IMR-90 (cell line): ENCODE data around the gene IKBIP. TPM values are rescaled to one million over a fixed set of nuclear protein-coding genes. Genes with fewer than 3 reads are reported as not detected.

ENCODE experiments used
- ATAC-seq: fragments of 200-7000 bp; cut with Tn5 transposase; 2 replicates; pipeline ENCODE4 v1.9.1; 2020; ENCODE audit warnings: low read depth, mild to moderate bottlenecking, moderate library complexity
- BruUV-seq: library from RNA; stranded (reverse); fragments of 400-500 nt; replicated peaks from 2 replicates; lab custom pipeline; 2021; lab: Mats Ljungman, UMichigan
- CTCF ChIA-PET: fragments of 300-600 bp; formaldehyde crosslinking; extraction: SDS; loops from one replicate; lab custom pipeline; 2021; ENCODE audit warnings: antibody characterized with exemption; lab: Yijun Ruan, JAX
- POLR2A ChIA-PET: fragments of 300-600 bp; sonication (Branson Sonifier 250); formaldehyde crosslinking; loops from one replicate; lab custom pipeline; 2022; ENCODE audit warnings: antibody characterized with exemption; ENCODE audit not compliant: unreplicated experiment; lab: Charles Lee
- DNase-seq: peaks from one replicate; pipeline ENCODE4 v3.0.0; 2013
- H2AFZ ChIP-seq: replicated peaks from 2 replicates; pipeline ENCODE3; 2013; ENCODE audit warnings: low read length, mild to moderate bottlenecking; ENCODE audit not compliant: poor library complexity
- H2AK5ac ChIP-seq: 2 replicates; pipeline ENCODE4 v1.6.1; 2013; ENCODE audit warnings: low read depth, low read length, inconsistent platforms
- H2AK9ac ChIP-seq: replicated peaks from 2 replicates; pipeline ENCODE3; 2013; ENCODE audit warnings: mild to moderate bottlenecking, low read depth, low read length, moderate library complexity; ENCODE audit not compliant: poor library complexity
- H2BK120ac ChIP-seq: 2 replicates; pipeline ENCODE4 v1.6.1; 2013; ENCODE audit warnings: low read depth, low read length, inconsistent platforms
- H2BK15ac ChIP-seq: 3 replicates; pipeline ENCODE4 v1.6.1; 2013; ENCODE audit warnings: low read depth, low read length, inconsistent platforms
- H2BK20ac ChIP-seq: 2 replicates; pipeline ENCODE4 v1.6.1; 2013; ENCODE audit warnings: low read depth, mild to moderate bottlenecking, inconsistent platforms, low read length, moderate library complexity
- H2BK5ac ChIP-seq: 2 replicates; pipeline ENCODE4 v1.6.1; 2013; ENCODE audit warnings: mild to moderate bottlenecking, low read depth, low read length, inconsistent platforms; ENCODE audit not compliant: poor library complexity, severe bottlenecking
- H3K14ac ChIP-seq: replicated peaks from 2 replicates; pipeline ENCODE4 v1.6.1; 2013; ENCODE audit warnings: low read depth, low read length, inconsistent platforms
- H3K18ac ChIP-seq: 2 replicates; pipeline ENCODE4 v1.6.1; 2013; ENCODE audit warnings: low read depth, low read length, control low read depth
- H3K23ac ChIP-seq: 2 replicates; pipeline ENCODE4 v1.6.1; 2013; ENCODE audit warnings: low read depth, low read length, inconsistent platforms
- H3K27ac ChIP-seq: 2 replicates; pipeline ENCODE4 v1.5.1; 2013; ENCODE audit warnings: mild to moderate bottlenecking, control low read depth, low read length; ENCODE audit not compliant: insufficient read depth
- H3K27me3 ChIP-seq: 2 replicates; pipeline ENCODE4 v1.6.1; 2013; ENCODE audit warnings: low read length; ENCODE audit not compliant: control insufficient read depth, insufficient read depth
- H3K36me3 ChIP-seq: 2 replicates; pipeline ENCODE4 v1.6.1; 2013; ENCODE audit warnings: low read length, mixed read lengths; ENCODE audit not compliant: control insufficient read depth, insufficient read depth
- H3K4ac ChIP-seq: 2 replicates; pipeline ENCODE4 v1.6.1; 2013; ENCODE audit warnings: low read depth, low read length, inconsistent platforms
- H3K4me1 ChIP-seq: 2 replicates; pipeline ENCODE4 v1.6.1; 2013; ENCODE audit warnings: low read length, mixed read lengths; ENCODE audit not compliant: control insufficient read depth, insufficient read depth
- H3K4me2 ChIP-seq: 2 replicates; pipeline ENCODE4 v1.6.1; 2013; ENCODE audit warnings: low read depth, mild to moderate bottlenecking, control low read depth, low read length, moderate library complexity
- H3K4me3 ChIP-seq: 2 replicates; pipeline ENCODE4 v1.5.1; 2013; ENCODE audit warnings: low read depth, mild to moderate bottlenecking, control low read depth, low read length, moderate library complexity; ENCODE audit not compliant: insufficient read depth
- H3K56ac ChIP-seq: 2 replicates; pipeline ENCODE4 v1.6.1; 2013; ENCODE audit warnings: low read length, inconsistent platforms; ENCODE audit not compliant: insufficient read depth; ENCODE audit errors: extremely low read depth
- H3K79me1 ChIP-seq, 2 experiments: 2 replicates each; pipeline ENCODE4 v1.6.1; 2013; ENCODE audit warnings: low read length in 2 of 2, inconsistent platforms in 1 of 2, low read depth in 1 of 2
- H3K9ac ChIP-seq: 2 replicates; pipeline ENCODE4 v1.6.1; 2013; ENCODE audit warnings: low read depth, low read length, control low read depth
- H3K9me1 ChIP-seq: 2 replicates; pipeline ENCODE4 v1.6.1; 2013; ENCODE audit warnings: low read length, inconsistent platforms; ENCODE audit not compliant: insufficient read depth
- H3K9me3 ChIP-seq: 2 replicates; pipeline ENCODE4 v1.6.1; 2013; ENCODE audit warnings: low read length; ENCODE audit not compliant: control insufficient read depth, insufficient read depth
- H4K20me1 ChIP-seq: 2 replicates; pipeline ENCODE4 v1.6.1; 2013; ENCODE audit warnings: low read length, inconsistent platforms; ENCODE audit not compliant: insufficient read depth
- H4K5ac ChIP-seq: 2 replicates; pipeline ENCODE4 v1.6.1; 2013; ENCODE audit warnings: mild to moderate bottlenecking, low read depth, low read length, control low read depth
- H4K8ac ChIP-seq, 2 experiments: 2 replicates each; pipeline ENCODE4 v1.6.1; 2013; ENCODE audit warnings: low read depth in 2 of 2, low read length in 2 of 2, control low read depth in 1 of 2, inconsistent platforms in 1 of 2
- H4K91ac ChIP-seq: 2 replicates; pipeline ENCODE4 v1.6.1; 2013; ENCODE audit warnings: low read depth, low read length, inconsistent platforms; ENCODE audit not compliant: insufficient read depth
- BHLHE40 ChIP-seq: fragments of 150-350 bp; IDR thresholded peaks from 2 replicates; pipeline ENCODE4 v1.6.1; 2016; ENCODE audit warnings: mild to moderate bottlenecking, low read depth, low read length
- CEBPB ChIP-seq: IDR thresholded peaks from 2 replicates; pipeline ENCODE4 v1.6.1; 2012; ENCODE audit warnings: low read depth, low read length, improper control_type of control experiment
- CHD1 ChIP-seq: IDR thresholded peaks from 2 replicates; pipeline ENCODE4 v1.6.1; 2012; ENCODE audit warnings: low read depth, low read length, improper control_type of control experiment
- FOS ChIP-seq: fragments of 150-350 bp; IDR thresholded peaks from 2 replicates; pipeline ENCODE4 v1.6.1; 2016; ENCODE audit warnings: low read depth, low read length
- MAFK ChIP-seq: IDR thresholded peaks from 2 replicates; pipeline ENCODE4 v1.6.1; 2012; ENCODE audit warnings: low read depth, low read length, improper control_type of control experiment
- MAZ ChIP-seq: IDR thresholded peaks from 2 replicates; pipeline ENCODE4 v1.6.1; 2012; ENCODE audit warnings: low read depth, mild to moderate bottlenecking, low read length, improper control_type of control experiment, moderate library complexity, borderline replicate concordance
- MXI1 ChIP-seq: IDR thresholded peaks from 2 replicates; pipeline ENCODE4 v1.6.1; 2012; ENCODE audit warnings: low read depth, mild to moderate bottlenecking, low read length, moderate library complexity, borderline replicate concordance
- NFE2L2 ChIP-seq: fragments of 150-350 bp; IDR thresholded peaks from 2 replicates; pipeline ENCODE4 v1.6.1; 2016; ENCODE audit warnings: low read depth, mild to moderate bottlenecking, low read length
- RAD21 ChIP-seq: IDR thresholded peaks from 2 replicates; pipeline ENCODE4 v1.6.1; 2012; ENCODE audit warnings: low read length, improper control_type of control experiment
- SMC3 ChIP-seq: fragments of 150-350 bp; IDR thresholded peaks from 2 replicates; pipeline ENCODE4 v1.6.1; 2016; ENCODE audit warnings: low read depth, mild to moderate bottlenecking, antibody characterized with exemption, low read length, moderate library complexity
- WGBS, 2 experiments: methylation state at CpG; one replicate each; pipeline versions ENCODE4 v1.1.5 to v1.1.7; 2013; ENCODE audit warnings: missing lambda C conversion rate in 2 of 2; ENCODE audit not compliant: insufficient read length in 1 of 2; ENCODE audit errors: extremely low coverage in 2 of 2; 5-methylcytosine and 5-hydroxymethylcytosine counted together
- dilution Hi-C: fragments of 300-500 bp; cut with HindIII; formaldehyde crosslinking; loops from one replicate; pipeline ENCODE4 v1.14.3; 2018; ENCODE audit warnings: low sequenced_read_pairs; ENCODE audit not compliant: unreplicated experiment
- in situ Hi-C: fragments of 300-500 bp; cut with MboI; formaldehyde crosslinking; loops from 3 replicates; pipeline ENCODE4 v1.14.3; 2019; ENCODE audit warnings: low sequenced_read_pairs, inconsistent platforms, mixed read lengths
- intact Hi-C: fragments of 100-400 bp; cut with micrococcal nuclease; formaldehyde crosslinking; loops from 2 replicates; pipeline ENCODE4 v1.10.0; 2022
- polyA plus RNA-seq, 3 experiments: library from polyadenylated mRNA; depleted of rRNA; stranded (reverse); fragments of >200 nt; gene quantifications; 2 replicates each; pipeline ENCODE4 v1.2.3, GENCODE V29; 2012; ENCODE audit warnings: low replicate concordance in 1 of 3
- total RNA-seq: library from RNA; depleted of rRNA; stranded (reverse); fragments of >200 nt; gene quantifications from 2 replicates; pipeline ENCODE4 v1.2.3, GENCODE V29; 2012
- TF ChIP-seq, protein P1 (sequence below): fragments of 150-350 bp; IDR thresholded peaks from 2 replicates; pipeline ENCODE4 v1.6.1; 2017; ENCODE audit warnings: mild to moderate bottlenecking, antibody characterized with exemption, low read length, low read depth
- TF ChIP-seq, protein P2 (sequence below): conservative IDR thresholded peaks from 2 replicates; pipeline ENCODE4 v1.5.1; 2012; ENCODE audit warnings: mild to moderate bottlenecking, low read depth, low read length, improper control_type of control experiment
- TF ChIP-seq, protein P3 (sequence below): fragments of 150-350 bp; IDR thresholded peaks from 2 replicates; pipeline ENCODE4 v1.6.1; 2016; ENCODE audit warnings: low read depth, mild to moderate bottlenecking, low read length, moderate library complexity, borderline replicate concordance

The IKBIP gene
- total and polyA plus RNA-seq, 2 of the 4 experiments (the other 2 are of a cell fraction) = 37.1 to 52.7 TPM

DNA sequence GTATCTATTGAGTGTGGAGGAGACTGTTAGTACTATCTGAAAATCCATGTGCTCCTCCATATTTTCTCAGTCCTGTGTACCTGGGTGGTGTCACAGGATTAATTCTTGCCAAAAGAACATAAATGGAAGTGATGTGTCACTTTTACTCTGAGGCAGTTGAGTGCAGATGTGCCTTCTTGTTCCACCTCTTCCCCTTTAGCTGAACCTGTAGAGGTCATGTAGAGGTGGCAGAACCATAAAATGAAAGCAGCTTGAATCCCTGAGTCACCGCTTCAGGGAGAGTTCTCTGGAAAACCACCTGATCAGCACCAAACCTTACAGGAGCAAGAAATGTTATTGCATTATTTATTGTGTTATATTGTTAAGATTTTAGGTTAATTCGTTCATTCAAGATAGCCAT is 65.8 kb downstream of the IKBIP start:
- ATAC-seq (no peak), DNase-seq (peak; percentile 22)
- no peaks in the 10 kb centered on the region for H3K4me1 ChIP-seq
- TF ChIP-seq MAFK (no peak), SMC3 (no peak), CHD1 (no peak), MXI1 (no peak), RAD21 (no peak), MAZ (no peak), BHLHE40 (no peak), CEBPB (no peak), FOS (no peak), NFE2L2 (no peak)
- TF ChIP-seq, protein P1, sequence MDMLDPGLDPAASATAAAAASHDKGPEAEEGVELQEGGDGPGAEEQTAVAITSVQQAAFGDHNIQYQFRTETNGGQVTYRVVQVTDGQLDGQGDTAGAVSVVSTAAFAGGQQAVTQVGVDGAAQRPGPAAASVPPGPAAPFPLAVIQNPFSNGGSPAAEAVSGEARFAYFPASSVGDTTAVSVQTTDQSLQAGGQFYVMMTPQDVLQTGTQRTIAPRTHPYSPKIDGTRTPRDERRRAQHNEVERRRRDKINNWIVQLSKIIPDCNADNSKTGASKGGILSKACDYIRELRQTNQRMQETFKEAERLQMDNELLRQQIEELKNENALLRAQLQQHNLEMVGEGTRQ = no peak
- TF ChIP-seq, protein P2, sequence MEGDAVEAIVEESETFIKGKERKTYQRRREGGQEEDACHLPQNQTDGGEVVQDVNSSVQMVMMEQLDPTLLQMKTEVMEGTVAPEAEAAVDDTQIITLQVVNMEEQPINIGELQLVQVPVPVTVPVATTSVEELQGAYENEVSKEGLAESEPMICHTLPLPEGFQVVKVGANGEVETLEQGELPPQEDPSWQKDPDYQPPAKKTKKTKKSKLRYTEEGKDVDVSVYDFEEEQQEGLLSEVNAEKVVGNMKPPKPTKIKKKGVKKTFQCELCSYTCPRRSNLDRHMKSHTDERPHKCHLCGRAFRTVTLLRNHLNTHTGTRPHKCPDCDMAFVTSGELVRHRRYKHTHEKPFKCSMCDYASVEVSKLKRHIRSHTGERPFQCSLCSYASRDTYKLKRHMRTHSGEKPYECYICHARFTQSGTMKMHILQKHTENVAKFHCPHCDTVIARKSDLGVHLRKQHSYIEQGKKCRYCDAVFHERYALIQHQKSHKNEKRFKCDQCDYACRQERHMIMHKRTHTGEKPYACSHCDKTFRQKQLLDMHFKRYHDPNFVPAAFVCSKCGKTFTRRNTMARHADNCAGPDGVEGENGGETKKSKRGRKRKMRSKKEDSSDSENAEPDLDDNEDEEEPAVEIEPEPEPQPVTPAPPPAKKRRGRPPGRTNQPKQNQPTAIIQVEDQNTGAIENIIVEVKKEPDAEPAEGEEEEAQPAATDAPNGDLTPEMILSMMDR = no peak
- TF ChIP-seq, protein P3, sequence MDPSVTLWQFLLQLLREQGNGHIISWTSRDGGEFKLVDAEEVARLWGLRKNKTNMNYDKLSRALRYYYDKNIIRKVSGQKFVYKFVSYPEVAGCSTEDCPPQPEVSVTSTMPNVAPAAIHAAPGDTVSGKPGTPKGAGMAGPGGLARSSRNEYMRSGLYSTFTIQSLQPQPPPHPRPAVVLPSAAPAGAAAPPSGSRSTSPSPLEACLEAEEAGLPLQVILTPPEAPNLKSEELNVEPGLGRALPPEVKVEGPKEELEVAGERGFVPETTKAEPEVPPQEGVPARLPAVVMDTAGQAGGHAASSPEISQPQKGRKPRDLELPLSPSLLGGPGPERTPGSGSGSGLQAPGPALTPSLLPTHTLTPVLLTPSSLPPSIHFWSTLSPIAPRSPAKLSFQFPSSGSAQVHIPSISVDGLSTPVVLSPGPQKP = no peak
- no peak overlapping the region for H3K14ac ChIP-seq
- no peak overlapping the region for H2BK15ac ChIP-seq
- H4K20me1 ChIP-seq = no peaks in the 10 kb centered on the region
- H3K18ac ChIP-seq = no peak overlapping the region
- POLR2A ChIA-PET = no interaction called here
- H4K91ac ChIP-seq = no peak overlapping the region
- H3K79me1 ChIP-seq = no peaks in the 10 kb centered on the region
- no TSS peak for BruUV-seq
- no peaks in the 10 kb centered on the region for H3K9me1 ChIP-seq
- H4K5ac ChIP-seq = no peak overlapping the region
- no peak overlapping the region for H3K4ac ChIP-seq
- no peak overlapping the region for H3K9ac ChIP-seq
- in situ Hi-C loops (no loop called here), dilution Hi-C loops (no loop called here), intact Hi-C loops (no loop called here)
- H3K23ac ChIP-seq = no peak overlapping the region
- no peak overlapping the region for H2BK5ac ChIP-seq
- no peaks in the 10 kb centered on the region for H3K27me3 ChIP-seq
- H2BK20ac ChIP-seq = no peak overlapping the region
- H3K36me3 ChIP-seq = no peaks in the 10 kb centered on the region
- H2BK120ac ChIP-seq = no peak overlapping the region
- no peak overlapping the region for H2AFZ ChIP-seq
- no peak overlapping the region for H3K4me3 ChIP-seq
- no peaks in the 10 kb centered on the region for H3K9me3 ChIP-seq
- no peak overlapping the region for H4K8ac ChIP-seq
- no peak overlapping the region for H2AK5ac ChIP-seq
- H3K27ac ChIP-seq = no peak overlapping the region
- no peak overlapping the region for H2AK9ac ChIP-seq
- no peak overlapping the region for H3K56ac ChIP-seq
- CTCF ChIA-PET = no interaction called here
- H3K4me2 ChIP-seq = no peak overlapping the region
- no CpG with 5 or more reads among the region's 2 CpGs for WGBS, 2 experiments
